DOHH2 (cell line): ENCODE measurements around the gene CCL11.

Experiments used
- H3F3A ChIP-seq: fragments of 200-600 bp; sonication (generic), shearing (Covaris generic); 2 replicates; pipeline ENCODE4 v1.6.0; 2016; ENCODE audit warnings: antibody characterized with exemption, mild to moderate bottlenecking; ENCODE audit not compliant: control insufficient read depth, insufficient read depth
- H3K27ac ChIP-seq: fragments of 200-600 bp; sonication (generic); 2 replicates; pipeline ENCODE4 v1.5.1; 2014; ENCODE audit warnings: low read depth, mild to moderate bottlenecking, low read length, moderate library complexity
- H3K27me3 ChIP-seq: fragments of 200-600 bp; sonication (generic); 2 replicates; pipeline ENCODE4 v1.6.1; 2014; ENCODE audit warnings: mild to moderate bottlenecking, low read length, mixed read lengths; ENCODE audit not compliant: control insufficient read depth
- H3K36me3 ChIP-seq: fragments of 200-600 bp; sonication (generic); 2 replicates; pipeline ENCODE4 v1.6.1; 2014; ENCODE audit warnings: mild to moderate bottlenecking, low read length, moderate library complexity, mixed read lengths; ENCODE audit not compliant: control insufficient read depth
- H3K4me1 ChIP-seq: fragments of 200-600 bp; sonication (generic); 2 replicates; pipeline ENCODE4 v1.6.1; 2014; ENCODE audit warnings: mild to moderate bottlenecking, low read length, mixed read lengths; ENCODE audit not compliant: control insufficient read depth
- H3K4me2 ChIP-seq: fragments of 200-600 bp; sonication (generic); 2 replicates; pipeline ENCODE4 v1.6.0; 2014; ENCODE audit warnings: mild to moderate bottlenecking, low read length, moderate library complexity
- H3K4me3 ChIP-seq: fragments of 200-600 bp; sonication (generic); 2 replicates; pipeline ENCODE4 v1.5.1; 2014; ENCODE audit warnings: mild to moderate bottlenecking, low read length, mixed read lengths
- H3K79me2 ChIP-seq: fragments of 200-600 bp; sonication (generic); 2 replicates; pipeline ENCODE4 v1.6.1; 2014; ENCODE audit warnings: mild to moderate bottlenecking, low read length, mixed read lengths; ENCODE audit not compliant: control insufficient read depth
- H3K9me2 ChIP-seq: fragments of 200-600 bp; sonication (generic); replicated peaks from 2 replicates; pipeline ENCODE4 v1.6.1; 2014; ENCODE audit warnings: mild to moderate bottlenecking, low read length, mixed read lengths; ENCODE audit not compliant: control insufficient read depth
- H3K9me3 ChIP-seq: fragments of 200-600 bp; sonication (generic); 2 replicates; pipeline ENCODE4 v1.6.1; 2014; ENCODE audit warnings: antibody characterized with exemption, low read length, mixed read lengths; ENCODE audit not compliant: control insufficient read depth, insufficient read depth
- H4K20me1 ChIP-seq: fragments of 200-600 bp; sonication (generic); 2 replicates; pipeline ENCODE4 v1.6.0; 2014; ENCODE audit warnings: low read depth, mild to moderate bottlenecking, antibody characterized with exemption, low read length, moderate library complexity; ENCODE audit not compliant: control insufficient read depth, insufficient read depth
- CTCF ChIP-seq: fragments of 200-600 bp; sonication (generic); IDR thresholded peaks from one replicate; pipeline ENCODE4 v1.5.1; 2014; ENCODE audit warnings: antibody characterized with exemption, mild to moderate bottlenecking, low read depth, low read length; ENCODE audit not compliant: poor library complexity, severe bottlenecking
- EZH2phosphoT487 ChIP-seq: fragments of 200-600 bp; sonication (generic); IDR thresholded peaks from 2 replicates; pipeline ENCODE4 v1.6.1; 2017; ENCODE audit warnings: borderline replicate concordance, mild to moderate bottlenecking, antibody characterized with exemption, low read length, moderate library complexity, mixed read lengths

CCL11 gene

GRCh38 chr17:34306466-34306865 lies 20.9 kb downstream of the CCL11 start:
- Histone ChIP-seq H4K20me1 (no peaks in the 10 kb centered on the region), H3F3A (no peaks in the 10 kb centered on the region), H3K4me1 (no peaks in the 10 kb centered on the region), H3K27me3 (no peaks in the 10 kb centered on the region; the same call in 1 of the 2 replicates), H3K4me2 (no peak overlapping the region), H3K9me3 (no peaks in the 10 kb centered on the region), H3K79me2 (no peaks in the 10 kb centered on the region), H3K9me2 (no peaks in the 10 kb centered on the region), H3K27ac (no peak overlapping the region), H3K4me3 (no peak overlapping the region), H3K36me3 (no peaks in the 10 kb centered on the region)
- no peak for TF ChIP-seq CTCF
- no peak for TF ChIP-seq EZH2phosphoT487

GRCh38 chr17:34307110-34307509 lies 21.6 kb downstream of the CCL11 start:
- no peaks in the 10 kb centered on the region for H3K4me1 ChIP-seq
- no peaks in the 10 kb centered on the region for H4K20me1 ChIP-seq
- no peak for TF ChIP-seq EZH2phosphoT487
- TF ChIP-seq CTCF = no peak
- H3K27me3 ChIP-seq = no peaks in the 10 kb centered on the region; the same call in 1 of the 2 replicates
- H3K9me2 ChIP-seq = no peaks in the 10 kb centered on the region
- no peaks in the 10 kb centered on the region for H3K9me3 ChIP-seq
- no peak overlapping the region for H3K4me3 ChIP-seq
- no peaks in the 10 kb centered on the region for H3K36me3 ChIP-seq
- no peaks in the 10 kb centered on the region for H3K79me2 ChIP-seq
- H3F3A ChIP-seq = no peaks in the 10 kb centered on the region
- H3K4me2 ChIP-seq = no peak overlapping the region
- no peak overlapping the region for H3K27ac ChIP-seq

- Histone ChIP-seq H3K9me2 (no peaks in the 10 kb centered on the region), H3K36me3 (no peaks in the 10 kb centered on the region), H3K27me3 (peaks cover 3% of the 10 kb centered on the region), H4K20me1 (no peaks in the 10 kb centered on the region), H3K4me3 (no peak overlapping the region), H3K4me1 (no peaks in the 10 kb centered on the region), H3K9me3 (no peaks in the 10 kb centered on the region), H3K27ac (no peak overlapping the region), H3F3A (no peaks in the 10 kb centered on the region), H3K79me2 (no peaks in the 10 kb centered on the region), H3K4me2 (no peak overlapping the region)
- TF ChIP-seq CTCF = no peak
- no peak for TF ChIP-seq EZH2phosphoT487
Measured at GRCh38 chr17:34308371-34308770, 22.8 kb downstream of the CCL11 start.

- Histone ChIP-seq H3K36me3 (no peaks in the 10 kb centered on the region), H3K27me3 (peaks cover 17% of the 10 kb centered on the region), H3K9me2 (no peaks in the 10 kb centered on the region), H3K4me2 (no peak overlapping the region), H3K79me2 (no peaks in the 10 kb centered on the region), H4K20me1 (no peaks in the 10 kb centered on the region), H3K9me3 (no peaks in the 10 kb centered on the region), H3K4me1 (no peaks in the 10 kb centered on the region), H3K27ac (no peak overlapping the region), H3F3A (no peaks in the 10 kb centered on the region), H3K4me3 (no peak overlapping the region)
- TF ChIP-seq EZH2phosphoT487 = no peak
- TF ChIP-seq CTCF = no peak
Measured at GRCh38 chr17:34311291-34311690, 25.7 kb downstream of the CCL11 start.
